Endothelial cell of umbilical vein (primary cell): ENCODE measurements around the gene APEX1. TPM values are rescaled to one million over a fixed set of nuclear protein-coding genes. Genes with fewer than 3 reads are reported as not detected.
A peak's percentile ranks its signal among the peaks of the same experiment; 100 is the strongest.

Source experiments
- BruUV-seq: library from RNA; stranded (reverse); fragments of 400-500 nt; replicated peaks from 2 replicates; lab custom pipeline; 2021; lab: Mats Ljungman, UMichigan
- CTCF ChIA-PET: fragments of 300-600, 350-600 bp; sonication (Branson Sonifier 250); formaldehyde crosslinking; loops from one replicate; lab custom pipeline; 2021; ENCODE audit warnings: antibody characterized with exemption, inconsistent platforms; lab: Charles Lee
- POLR2A ChIA-PET: fragments of 300-600, 350-600 bp; sonication (Branson Sonifier 250); formaldehyde crosslinking; loops from one replicate; lab custom pipeline; 2021; ENCODE audit warnings: antibody characterized with exemption, inconsistent platforms; lab: Charles Lee
- DNase-seq: peaks from one replicate; pipeline ENCODE4 v3.0.0-alpha.2; 2011; ENCODE audit warnings: low read depth, low spot score
- FAIRE-seq: peaks from 2 replicates; lab custom pipeline; 2011; peaks lifted over from hg19 to GRCh38; lab: Jason Lieb, UNC
- H2AFZ ChIP-seq: 2 replicates; pipeline ENCODE4 v1.6.0; 2012; ENCODE audit warnings: low read depth, low read length, control low read depth, inconsistent platforms
- H3K27ac ChIP-seq: 2 replicates; pipeline ENCODE4 v1.5.1; 2011; ENCODE audit warnings: low read depth, mild to moderate bottlenecking, control low read depth, low read length, moderate library complexity; ENCODE audit not compliant: insufficient read depth
- H3K27me3 ChIP-seq, 2 experiments: 2 replicates each; pipeline versions ENCODE4 v1.6.0 to v1.6.1; 2011; ENCODE audit warnings: low read length in 2 of 2, mixed read lengths in 1 of 2; ENCODE audit not compliant: control insufficient read depth in 2 of 2, insufficient read depth in 2 of 2
- H3K36me3 ChIP-seq, 2 experiments: 2 replicates in 1 of 2; 3 replicates in 1 of 2; pipeline ENCODE4 v1.5.1; 2011; ENCODE audit warnings: low read length in 2 of 2, mild to moderate bottlenecking in 1 of 2, moderate library complexity in 1 of 2; ENCODE audit not compliant: control insufficient read depth in 2 of 2, insufficient read depth in 2 of 2; ENCODE audit errors: extremely low read depth in 1 of 2
- H3K4me1 ChIP-seq: 3 replicates; pipeline ENCODE4 v1.5.1; 2011; ENCODE audit warnings: mild to moderate bottlenecking, low read length; ENCODE audit not compliant: control insufficient read depth, insufficient read depth; ENCODE audit errors: extremely low read depth
- H3K4me2 ChIP-seq: 2 replicates; pipeline ENCODE4 v1.6.1; 2011; ENCODE audit warnings: low read length, control low read depth, mixed read lengths; ENCODE audit not compliant: insufficient read depth
- H3K4me3 ChIP-seq, 3 experiments: fragments of 200-600 bp in 1 of 3; sonication (generic), shearing (Covaris generic) in 1 of 3; replicated peaks in 1 of 3; 2 replicates each; pipeline ENCODE4 v1.5.1; 2011 to 2016; ENCODE audit warnings: control low read depth in 3 of 3, low read length in 3 of 3, mild to moderate bottlenecking in 2 of 3, inconsistent platforms in 1 of 3, low read depth in 1 of 3, moderate library complexity in 1 of 3; ENCODE audit not compliant: insufficient read depth in 1 of 3
- H3K79me2 ChIP-seq: 2 replicates; pipeline ENCODE4 v1.6.0; 2012; ENCODE audit warnings: low read length, inconsistent platforms; ENCODE audit not compliant: control insufficient read depth, insufficient read depth
- H3K9ac ChIP-seq: replicated peaks from 2 replicates; pipeline ENCODE3; 2011; ENCODE audit warnings: low read length, control low read depth; ENCODE audit not compliant: insufficient read depth; ENCODE audit errors: extremely low read depth
- H3K9me1 ChIP-seq: replicated peaks from 3 replicates; pipeline ENCODE4 v1.6.0; 2011; ENCODE audit warnings: mild to moderate bottlenecking, low read length; ENCODE audit not compliant: control insufficient read depth, insufficient read depth; ENCODE audit errors: extremely low read depth
- H3K9me3 ChIP-seq: replicated peaks from 2 replicates; pipeline ENCODE4 v1.5.1; 2012; ENCODE audit warnings: low read length, inconsistent platforms; ENCODE audit not compliant: control insufficient read depth, insufficient read depth
- H4K20me1 ChIP-seq: replicated peaks from 2 replicates; pipeline ENCODE3; 2011; ENCODE audit warnings: mild to moderate bottlenecking, low read length; ENCODE audit not compliant: control insufficient read depth, insufficient read depth; ENCODE audit errors: extremely low read depth
- CTCF ChIP-seq, 2 donors: IDR thresholded peaks; 1 replicate in 1 of 2; 2 replicates in 1 of 2; pipeline ENCODE4 v1.5.1; 2011; ENCODE audit warnings: low read length in 2 of 2, mild to moderate bottlenecking in 2 of 2, moderate library complexity in 2 of 2, control low read depth in 1 of 2, inconsistent platforms in 1 of 2, low read depth in 1 of 2; ENCODE audit not compliant: insufficient read depth in 1 of 2; ENCODE audit errors: extremely low read depth in 1 of 2
- EZH2 ChIP-seq: IDR thresholded peaks from 2 replicates; pipeline ENCODE4 v1.6.1; 2012; ENCODE audit warnings: borderline replicate concordance, low read depth, mild to moderate bottlenecking, moderate library complexity, low read length, inconsistent platforms; ENCODE audit not compliant: severe bottlenecking
- FOS ChIP-seq: IDR thresholded peaks from 2 replicates; pipeline ENCODE4 v1.6.1; 2011; ENCODE audit warnings: mild to moderate bottlenecking, low read length, moderate library complexity, borderline replicate concordance; ENCODE audit not compliant: insufficient read depth
- GATA2 ChIP-seq: IDR thresholded peaks from 2 replicates; pipeline ENCODE4 v1.7.0; 2011; ENCODE audit warnings: low read depth, mild to moderate bottlenecking, moderate library complexity, mixed read lengths, low read length; ENCODE audit not compliant: insufficient read length, insufficient read depth
- JUN ChIP-seq: IDR thresholded peaks from 2 replicates; pipeline ENCODE4 v1.6.1; 2011; ENCODE audit warnings: borderline replicate concordance, low read depth; ENCODE audit not compliant: insufficient read length, insufficient read depth
- MYC ChIP-seq: IDR thresholded peaks from one replicate; pipeline ENCODE4 v1.6.1; 2011; ENCODE audit warnings: mild to moderate bottlenecking, low read depth, low read length
- POLR2A ChIP-seq: IDR thresholded peaks from 2 replicates; pipeline ENCODE4 v1.6.1; 2012; ENCODE audit warnings: low read depth, mild to moderate bottlenecking, control low read depth, low read length
- POLR2AphosphoS5 ChIP-seq: IDR thresholded peaks from 2 replicates; pipeline ENCODE4 v1.6.1; 2012; ENCODE audit warnings: low read depth, mild to moderate bottlenecking, control low read depth, low read length, moderate library complexity; ENCODE audit not compliant: insufficient read depth
- dilution Hi-C: fragments of 300-500 bp; cut with MboI; formaldehyde crosslinking; loops from one replicate; pipeline ENCODE4 v1.15.0; 2019; ENCODE audit warnings: low sequenced_read_pairs; ENCODE audit not compliant: extremely low pct_ligation_motif_present
- intact Hi-C: fragments of 100-400 bp; cut with micrococcal nuclease; formaldehyde crosslinking; loops from one replicate; pipeline ENCODE4 v1.10.0; 2022
- polyA plus RNA-seq, 4 experiments: library from polyadenylated mRNA; depleted of rRNA in 3 of 4; stranded (reverse) in 3 of 4; unstranded in 1 of 4; fragments of >200 nt; gene quantifications; 2 replicates each; pipeline versions ENCODE4 v1.2.1 to v1.2.3, GENCODE V29; 2011 to 2012; ENCODE audit warnings: missing spikeins in 1 of 4
- total RNA-seq: library from RNA; stranded (reverse); gene quantifications from 2 replicates; pipeline ENCODE4 v1.2.3, GENCODE V29; 2021
- TF ChIP-seq, protein P1 (sequence below): IDR thresholded peaks from 2 replicates; pipeline ENCODE4 v1.6.1; 2011; ENCODE audit not compliant: insufficient read depth, insufficient read length

The APEX1 gene
- total and polyA plus RNA-seq, 2 donors (not counting 3 experiments of a cell fraction or from before 2014, with no cell fraction given) = 231 to 304 TPM

GRCh38 chr14:20409226-20409625, 45.8 kb upstream of the APEX1 start:
- Histone ChIP-seq H3K9ac (no peak overlapping the region), H3K79me2 (peaks cover 4% of the 10 kb centered on the region), H3K4me3 (no peak overlapping the region), H3K4me2 (no peak overlapping the region), H3K36me3 (peaks cover 4 to 18% of the 10 kb centered on the region in 2 experiments), H3K27ac (no peak overlapping the region), H3K4me1 (peaks cover 16% of the 10 kb centered on the region), H3K9me1 (no peaks in the 10 kb centered on the region), H3K27me3 (no peaks in the 10 kb centered on the region), H3K9me3 (no peaks in the 10 kb centered on the region), H4K20me1 (no peaks in the 10 kb centered on the region), H2AFZ (no peak overlapping the region)
- ChIA-PET CTCF (interaction anchor here (1.0 kb wide), 1 partner anchor 8 kb away, joined by 3 read pairs; no protein-coding TSS in a partner anchor), POLR2A (no interaction called here)
- TF ChIP-seq FOS (no peak), POLR2A (no peak)
- dilution Hi-C loops = no loop called here
- BruUV-seq = no TSS peak
- no peak for FAIRE-seq
- no peak for DNase-seq
- intact Hi-C loops = no loop called here

GRCh38 chr14:20412411-20412810, 42.6 kb upstream of the APEX1 start:
- Histone ChIP-seq H3K4me3 (peak overlapping the region; percentile 80 to 97 (median 86)), H3K27ac (peak overlapping the region; percentile 85), H2AFZ (no peak overlapping the region), H3K4me2 (peak overlapping the region; percentile 92), H3K27me3 (no peaks in the 10 kb centered on the region), H3K9me3 (no peaks in the 10 kb centered on the region), H3K4me1 (peaks cover 17% of the 10 kb centered on the region), H4K20me1 (no peaks in the 10 kb centered on the region), H3K9ac (peak overlapping the region; percentile 92), H3K79me2 (peaks cover 4% of the 10 kb centered on the region), H3K36me3 (peaks cover 0 to 7% of the 10 kb centered on the region in 2 experiments), H3K9me1 (no peaks in the 10 kb centered on the region)
- dilution Hi-C loops = no loop called here
- FAIRE-seq (no peak), DNase-seq (peak; percentile 33)
- intact Hi-C loops = loop anchor here (2.0 to 5.0 kb wide), 4 partner anchors 80 to 268 kb away; partner anchors contain the start of genes CCNB1IP1 and TTC5
- ChIA-PET CTCF (interaction anchor here (0.6 to 4.3 kb wide), 7 partner anchors 9 to 195 kb away, joined by 3 to 110 read pairs (median 3); partner anchors contain the start of genes APEX1 and OSGEP), POLR2A (interaction anchor here (0.6 to 1.8 kb wide), 6 partner anchors 49 to 269 kb away, joined by 3 to 10 read pairs (median 4); partner anchors contain the start of genes PARP2 and PNP)
- no TSS peak for BruUV-seq
- TF ChIP-seq CTCF (IDR thresholded peaks at IDR 0.05; ENCODE audit: extremely low read depth in 1 of 2, insufficient read depth in 1 of 2, low read depth in 1 of 2, low read length in 2 of 2) (no peak), EZH2 (no peak), POLR2AphosphoS5 (no peak), MYC (no peak), POLR2A (no peak), FOS (no peak), GATA2 (no peak), JUN (no peak)
- TF ChIP-seq, protein P1, sequence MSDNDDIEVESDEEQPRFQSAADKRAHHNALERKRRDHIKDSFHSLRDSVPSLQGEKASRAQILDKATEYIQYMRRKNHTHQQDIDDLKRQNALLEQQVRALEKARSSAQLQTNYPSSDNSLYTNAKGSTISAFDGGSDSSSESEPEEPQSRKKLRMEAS = no peak
